HG03064 (cell line): ENCODE results near the gene SLC25A34.

ENCODE experiments used
- ATAC-seq: cut with Tn5 transposase; IDR thresholded peaks from one replicate; pipeline ENCODE4 v1.9.1; 2021; ENCODE audit warnings: low read depth; ENCODE audit not compliant: unreplicated experiment

Gene SLC25A34

DNA sequence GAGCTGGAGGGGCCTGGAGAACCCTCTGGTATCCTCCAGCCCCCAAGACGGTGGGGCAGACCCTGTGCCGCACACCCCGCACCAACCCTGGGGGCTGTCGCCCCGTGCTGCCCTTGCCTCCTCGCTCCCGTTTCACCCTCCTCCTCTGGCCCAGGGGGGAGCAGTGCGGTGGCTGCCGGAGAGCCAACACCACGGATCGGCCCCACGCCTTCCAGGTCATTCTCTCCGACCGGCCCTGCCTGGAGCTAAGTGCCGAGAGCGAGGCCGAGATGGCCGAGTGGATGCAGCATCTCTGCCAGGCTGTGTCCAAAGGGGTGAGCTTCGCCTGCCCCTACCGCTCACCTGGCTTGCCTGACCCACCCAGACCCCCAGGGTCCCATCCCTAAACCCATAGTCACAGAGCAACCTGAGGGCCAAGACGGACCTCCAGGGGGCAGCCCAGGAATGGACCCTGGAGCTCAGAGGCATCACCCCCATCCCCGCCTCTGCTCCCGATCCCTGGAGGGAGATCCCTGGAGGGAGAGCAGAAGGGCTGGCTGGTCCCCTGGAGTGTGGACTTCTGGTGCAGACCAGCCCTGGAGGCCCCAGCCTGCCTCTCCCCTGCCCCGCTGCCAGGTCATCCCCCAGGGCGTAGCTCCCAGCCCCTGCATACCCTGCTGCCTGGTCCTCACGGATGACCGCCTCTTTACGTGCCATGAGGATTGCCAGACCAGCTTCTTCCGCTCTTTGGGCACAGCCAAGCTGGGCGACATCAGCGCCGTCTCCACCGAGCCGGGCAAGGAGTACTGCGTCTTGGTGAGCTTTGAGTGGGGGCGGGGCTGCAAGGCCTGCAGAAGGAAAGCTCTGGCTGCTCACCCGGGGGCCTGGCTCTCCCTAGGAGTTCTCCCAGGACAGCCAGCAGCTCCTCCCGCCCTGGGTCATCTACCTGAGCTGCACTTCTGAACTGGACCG lies 4.0 kb upstream of the SLC25A34 start:
- no peak for ATAC-seq

DNA sequence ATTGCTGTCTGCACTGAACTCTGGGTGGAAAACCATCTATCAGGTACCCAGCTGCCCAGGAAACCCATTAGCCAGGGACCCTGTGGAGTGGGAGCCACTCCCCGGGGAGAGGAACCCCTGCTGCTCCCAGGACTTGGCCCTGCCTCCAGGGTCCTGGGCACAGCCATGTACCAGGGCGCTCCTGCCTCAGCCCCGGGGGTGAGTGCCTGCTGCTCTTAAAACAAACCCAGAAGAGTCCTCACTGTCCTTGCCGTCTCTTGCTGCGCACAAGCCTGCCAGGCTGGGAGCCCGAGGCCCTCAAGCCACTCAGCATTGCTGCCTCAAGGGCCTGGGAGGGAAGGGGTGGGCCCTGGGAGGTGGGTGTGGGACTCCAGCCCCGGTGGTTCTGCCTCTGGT lies 3.4 kb upstream of the SLC25A34 start:
- no peak for ATAC-seq

DNA sequence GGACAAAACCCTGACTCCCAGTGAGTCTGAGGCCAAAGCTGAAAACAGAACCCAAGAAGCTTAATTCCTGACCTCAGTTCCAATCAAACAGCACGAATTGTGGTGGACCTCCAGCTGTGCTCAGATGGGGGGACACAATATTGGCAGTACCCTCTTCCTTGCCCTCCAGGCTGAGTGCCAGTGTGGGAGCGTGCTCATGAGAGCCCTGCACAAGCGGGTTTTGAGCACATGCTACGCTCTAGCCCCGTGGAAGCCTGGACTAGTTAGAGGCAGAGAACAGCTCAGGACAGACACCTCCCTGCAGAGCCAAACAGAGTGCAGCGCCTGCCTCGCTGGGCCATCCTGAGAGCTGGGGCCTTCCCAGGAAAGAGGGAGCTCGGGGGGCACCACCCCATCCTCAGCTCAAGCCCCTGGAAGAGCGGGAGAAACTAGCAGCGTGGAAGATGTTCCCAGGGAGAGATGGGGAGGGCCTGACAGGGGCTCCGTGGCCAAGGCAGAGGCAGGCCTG lies 2.8 kb upstream of the SLC25A34 start:
- no peak for ATAC-seq

DNA sequence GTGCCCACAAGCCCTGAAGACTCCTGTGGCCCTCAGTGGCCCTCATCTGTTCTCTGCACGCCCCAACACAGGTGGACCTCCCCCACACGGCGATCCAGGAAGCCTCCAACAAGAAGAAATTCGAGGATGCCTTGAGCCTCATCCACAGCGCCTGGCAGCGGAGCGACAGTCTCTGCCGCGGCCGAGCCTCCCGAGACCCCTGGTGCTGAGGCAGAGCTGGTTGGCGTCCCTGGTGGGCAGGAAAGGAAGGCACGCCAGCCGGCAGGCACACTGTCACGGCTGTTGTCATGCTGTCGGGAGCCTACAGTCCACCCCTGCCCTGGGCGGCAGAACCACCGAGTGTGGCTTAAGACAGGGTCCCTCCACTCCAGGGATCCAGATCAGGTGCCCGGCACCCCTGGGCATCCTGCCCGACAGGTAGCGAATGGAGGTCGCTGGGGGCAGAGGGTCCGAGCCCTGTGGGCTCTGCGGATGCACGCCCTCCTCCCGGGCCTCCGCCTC lies 2.3 kb upstream of the SLC25A34 start:
- ATAC-seq = no peak

DNA sequence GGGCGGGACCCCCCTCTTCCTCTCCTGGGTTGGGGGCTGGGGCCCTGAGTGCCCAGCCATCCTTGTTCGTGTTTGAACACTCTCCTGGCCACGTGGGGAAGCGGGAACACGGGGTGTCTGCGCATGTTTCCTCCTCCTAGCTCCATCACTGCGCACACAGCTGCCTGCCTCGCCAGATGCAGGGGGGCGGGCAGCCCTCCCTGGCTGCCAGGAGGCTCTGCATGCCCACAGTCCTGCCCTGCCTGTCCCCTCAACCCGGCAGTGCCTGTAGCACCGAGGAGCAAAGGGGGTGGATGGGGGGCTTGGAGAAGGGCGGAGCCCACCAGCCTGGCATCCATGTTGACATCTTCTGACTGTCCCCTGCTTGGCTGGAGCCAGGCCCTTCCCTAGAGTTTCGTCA lies 1.8 kb upstream of the SLC25A34 start:
- no peak for ATAC-seq

DNA sequence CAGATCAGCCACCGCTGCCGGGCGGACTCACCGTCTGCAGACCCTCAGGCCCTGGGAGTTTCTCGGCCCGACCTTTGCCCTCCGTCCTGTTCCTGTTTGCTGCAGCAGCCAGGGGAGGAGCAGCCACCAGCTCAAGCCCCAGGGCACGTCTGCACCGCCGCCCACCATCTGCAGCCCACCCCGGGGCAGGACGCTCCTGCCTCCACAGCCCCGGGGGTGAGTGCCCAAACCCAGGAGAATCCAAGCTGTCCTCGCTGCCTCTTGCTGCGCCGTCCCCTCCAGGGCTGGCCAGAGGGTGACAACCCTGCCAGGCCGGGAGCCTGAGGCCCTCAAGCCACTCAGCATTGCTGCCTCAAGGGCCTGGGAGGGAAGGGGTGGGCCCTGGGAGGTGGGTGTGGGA lies 1.2 kb upstream of the SLC25A34 start:
- ATAC-seq = no peak

DNA sequence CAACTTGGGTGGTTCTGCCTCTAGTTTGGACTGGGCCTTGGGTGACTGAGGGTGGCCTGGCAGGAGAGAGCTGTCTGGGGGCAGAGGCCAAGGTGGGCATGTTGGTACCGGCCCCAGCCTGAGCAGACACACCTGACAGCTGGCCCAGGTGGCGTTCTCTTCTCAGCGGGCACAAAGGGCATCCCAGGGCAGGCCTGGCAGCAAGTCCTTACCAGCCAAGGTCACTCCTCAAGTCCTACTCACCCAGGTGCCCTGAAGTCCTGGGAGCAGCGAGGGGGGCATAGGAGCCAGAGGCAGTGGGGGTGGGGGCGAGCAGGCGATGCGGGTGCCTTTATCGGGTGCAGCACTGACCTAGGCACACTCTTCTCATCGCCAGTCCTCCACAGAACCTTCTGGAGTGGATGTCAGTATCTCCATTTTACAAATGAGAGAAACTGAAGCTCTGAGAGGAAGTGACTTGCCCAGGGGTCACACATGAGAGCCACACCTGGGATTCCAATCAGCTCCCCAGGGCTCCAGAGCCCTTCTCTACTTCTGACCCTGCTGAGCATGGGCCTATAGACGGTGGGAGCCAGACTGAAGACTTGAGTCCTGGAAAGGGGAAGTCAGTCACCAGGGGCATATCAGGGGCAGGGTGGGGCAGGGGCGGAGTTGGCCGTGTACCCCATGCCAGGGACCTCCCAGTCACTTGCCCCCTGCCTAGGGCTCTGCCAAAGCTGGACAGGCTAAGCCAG lies 587 bp upstream of the SLC25A34 start:
- ATAC-seq = no peak

DNA sequence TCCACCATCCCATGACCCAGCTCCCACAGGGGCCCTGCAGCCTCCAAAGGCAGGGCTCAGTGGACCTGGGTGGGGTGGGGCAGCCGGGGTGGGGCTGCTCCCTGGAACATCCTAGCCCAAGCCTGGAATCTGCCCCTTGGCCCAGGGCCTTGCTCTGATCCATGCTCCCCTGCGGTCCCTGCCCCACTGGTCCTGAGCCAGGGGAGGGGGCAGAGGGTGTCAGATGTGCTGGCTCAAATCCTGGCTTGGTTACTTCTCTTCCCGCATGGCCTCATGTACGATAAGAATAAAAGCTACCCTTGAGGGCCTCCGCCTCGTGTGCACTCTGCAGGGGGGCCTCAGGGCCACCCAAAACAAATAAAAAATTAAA lies 819 bp downstream of the SLC25A34 start:
- no peak for ATAC-seq

DNA sequence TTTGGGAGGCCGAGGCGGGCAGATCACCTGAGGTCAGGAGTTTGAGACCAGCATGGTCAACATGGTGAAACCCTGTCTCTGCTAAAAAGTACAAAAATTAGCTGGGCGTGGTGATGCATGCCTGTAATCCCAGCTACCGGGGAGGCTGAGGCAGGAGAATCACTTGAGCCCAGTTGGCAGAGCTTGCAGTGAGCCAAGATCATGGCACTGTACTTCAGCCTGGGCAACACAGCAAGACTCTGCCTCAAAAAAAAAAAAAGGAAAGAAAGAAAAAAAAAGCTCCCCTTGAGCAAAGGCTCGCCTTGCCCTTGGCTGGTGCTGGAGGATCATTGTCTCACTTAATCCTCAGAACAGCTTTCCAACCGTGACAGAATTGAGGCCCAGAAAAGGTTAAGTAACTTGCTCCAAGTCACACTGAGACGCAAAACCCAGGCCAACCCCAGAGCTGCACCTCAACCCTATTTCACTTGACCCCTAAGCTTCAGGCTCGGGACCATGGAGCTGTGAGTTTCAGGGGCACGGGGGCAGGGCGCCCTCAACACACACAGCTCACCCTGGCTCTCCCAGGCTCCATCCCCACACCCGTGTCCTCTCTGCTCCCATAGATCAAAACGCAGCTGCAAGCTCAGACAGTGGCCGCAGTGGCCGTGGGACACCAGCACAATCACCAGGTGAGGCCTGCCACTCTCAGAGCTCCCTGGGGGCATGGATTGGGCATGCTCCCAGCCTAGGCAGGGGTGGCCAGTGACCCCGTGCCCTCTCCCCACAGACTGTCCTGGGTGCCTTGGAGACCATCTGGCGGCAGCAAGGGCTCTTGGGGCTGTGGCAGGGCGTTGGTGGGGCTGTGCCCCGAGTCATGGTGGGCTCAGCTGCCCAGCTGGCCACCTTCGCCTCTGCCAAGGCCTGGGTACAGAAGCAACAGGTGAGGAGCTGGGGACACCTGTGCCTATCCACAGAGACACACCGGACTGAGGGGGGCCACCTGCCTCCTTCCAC lies 1.6 kb downstream of the SLC25A34 start:
- ATAC-seq = no peak

DNA sequence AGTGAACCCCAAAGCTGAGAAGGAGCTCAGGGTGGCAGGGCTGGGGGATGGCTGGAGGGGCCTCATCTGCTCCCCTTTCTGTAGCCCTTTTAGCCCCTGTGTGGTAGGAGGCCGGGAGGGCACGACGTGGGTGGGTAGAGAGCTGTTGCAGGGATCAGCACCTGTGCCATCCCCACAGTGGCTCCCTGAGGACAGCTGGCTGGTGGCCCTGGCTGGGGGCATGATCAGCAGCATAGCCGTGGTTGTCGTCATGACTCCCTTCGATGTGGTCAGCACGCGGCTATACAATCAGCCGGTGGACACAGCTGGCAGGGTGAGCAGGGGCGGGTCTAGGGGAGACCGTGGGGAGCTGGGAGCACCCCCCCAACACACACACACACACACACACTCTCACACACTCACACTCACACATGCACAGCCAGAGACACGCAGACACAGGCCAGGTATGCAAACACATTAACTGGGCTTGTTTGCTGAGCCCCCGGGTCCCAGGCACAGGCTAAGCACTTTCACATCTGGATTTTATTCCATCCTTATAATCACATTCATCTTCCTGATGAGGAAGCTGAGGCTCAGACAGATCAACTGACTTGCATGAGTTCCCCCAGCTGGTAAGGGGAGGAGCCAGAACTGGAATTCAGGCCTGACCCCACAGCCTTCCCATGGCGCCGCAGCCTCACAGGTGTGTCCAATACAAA lies 2.5 kb downstream of the SLC25A34 start:
- ATAC-seq = no peak

DNA sequence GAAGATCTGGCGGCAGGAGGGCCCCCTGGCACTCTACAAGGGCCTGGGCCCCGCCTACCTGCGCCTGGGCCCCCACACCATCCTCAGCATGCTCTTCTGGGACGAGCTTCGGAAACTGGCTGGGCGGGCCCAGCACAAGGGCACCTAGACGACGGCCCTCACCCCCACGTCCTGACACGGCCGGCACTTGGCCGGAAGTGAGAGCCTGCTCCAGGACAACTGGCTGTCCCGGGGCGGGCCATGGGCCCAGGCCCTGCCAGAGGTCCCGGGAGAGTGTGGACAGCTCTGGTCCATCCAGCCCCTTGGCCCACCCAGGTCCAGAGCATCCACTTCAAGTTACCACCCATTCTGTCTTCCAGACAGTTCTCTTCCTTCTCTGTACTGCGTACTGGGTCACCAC lies 3.2 kb downstream of the SLC25A34 start:
- no peak for ATAC-seq

DNA sequence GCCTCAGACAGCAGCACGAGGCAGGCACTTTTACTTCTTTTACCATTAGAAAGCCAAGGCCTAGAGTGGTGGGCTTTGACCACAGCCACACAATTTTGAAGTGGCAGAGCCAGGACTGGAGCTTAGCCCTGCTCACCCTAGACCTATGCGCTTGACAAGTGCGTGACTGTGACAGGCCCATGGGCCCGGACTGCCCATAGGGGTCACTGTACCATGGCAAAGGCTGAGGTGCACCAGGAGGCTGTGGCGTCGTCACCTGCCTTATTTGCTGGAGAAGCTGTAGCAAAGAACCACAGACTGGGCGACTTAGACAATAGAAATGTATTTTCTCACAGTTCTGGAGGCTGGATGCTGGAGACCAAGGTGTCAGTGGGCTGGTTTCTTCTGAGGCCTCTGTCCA lies 3.7 kb downstream of the SLC25A34 start:
- no peak for ATAC-seq

DNA sequence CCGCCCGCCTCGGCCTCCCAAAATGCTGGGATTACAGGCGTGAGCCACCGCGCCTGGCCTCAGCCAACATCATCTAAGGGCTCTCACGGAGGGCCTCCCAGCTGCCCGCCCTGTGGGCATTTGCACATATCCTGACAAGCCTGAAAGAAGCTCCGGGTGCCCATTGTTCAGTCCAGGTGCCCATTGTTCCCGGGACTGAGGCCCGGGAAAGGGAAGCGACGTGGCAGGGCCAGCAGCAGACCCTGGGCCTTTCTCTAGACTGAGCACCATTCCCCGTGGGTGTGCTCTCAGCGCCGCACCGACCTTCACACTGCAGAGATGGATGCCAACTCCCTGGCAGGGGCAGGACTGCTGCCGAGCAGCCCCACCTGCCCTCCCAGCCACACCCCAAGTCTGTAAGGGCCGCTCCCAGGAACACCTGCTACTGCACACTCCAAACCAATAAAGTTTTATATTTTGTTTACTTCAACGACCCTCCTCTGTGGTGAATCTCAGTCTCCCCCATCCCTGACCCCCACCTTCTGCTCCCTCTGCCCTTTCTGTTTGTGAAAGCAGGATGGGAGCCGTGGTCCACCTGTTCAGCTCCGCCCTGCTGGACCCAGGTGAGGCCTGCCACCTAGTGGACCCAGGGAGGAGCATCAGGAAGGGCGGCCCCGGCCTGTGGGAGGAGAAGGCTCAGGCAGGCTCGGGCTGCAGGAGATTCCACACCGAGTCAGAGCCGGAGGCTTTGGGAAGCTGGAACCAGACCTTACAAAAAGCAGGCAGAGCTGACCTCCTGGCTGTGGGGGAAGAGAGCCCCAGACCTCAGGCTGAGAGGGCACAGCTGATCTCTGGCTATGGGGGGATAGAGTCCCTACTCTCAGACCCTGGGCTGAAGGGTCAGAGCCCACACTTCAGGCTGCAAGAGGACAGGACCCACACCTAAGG lies 5.1 kb downstream of the SLC25A34 start:
- no peak for ATAC-seq

DNA sequence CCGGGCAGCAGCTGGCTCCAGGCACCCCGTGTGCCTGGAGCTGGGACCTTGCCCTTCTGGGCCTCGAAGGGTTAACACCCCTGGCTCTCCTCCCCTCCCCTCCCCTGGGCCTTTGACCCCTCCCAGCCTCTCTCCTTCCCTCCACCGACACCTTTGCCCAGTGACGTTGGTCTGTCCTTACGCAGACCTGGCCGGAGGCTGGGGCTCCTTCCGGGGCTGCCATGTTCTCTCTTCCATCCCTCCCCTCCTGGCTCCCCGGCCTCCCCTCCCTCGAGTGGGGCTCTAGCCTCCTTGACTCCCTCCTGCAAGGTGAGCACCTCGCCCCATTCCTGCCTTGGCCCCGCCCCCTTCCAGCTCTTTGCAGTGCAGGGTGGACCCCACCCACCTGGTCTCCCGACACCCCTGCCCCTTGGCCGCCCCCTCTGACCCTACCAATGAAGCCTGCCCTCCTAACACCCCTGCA lies 6.3 kb downstream of the SLC25A34 start, which contains the start of gene TMEM82:
Gene TMEM82 (plus strand): TSS at position 161 of the 463 bp plus-strand sequence. CDS start 61 bp downstream, at position 222.
- no peak for ATAC-seq

DNA sequence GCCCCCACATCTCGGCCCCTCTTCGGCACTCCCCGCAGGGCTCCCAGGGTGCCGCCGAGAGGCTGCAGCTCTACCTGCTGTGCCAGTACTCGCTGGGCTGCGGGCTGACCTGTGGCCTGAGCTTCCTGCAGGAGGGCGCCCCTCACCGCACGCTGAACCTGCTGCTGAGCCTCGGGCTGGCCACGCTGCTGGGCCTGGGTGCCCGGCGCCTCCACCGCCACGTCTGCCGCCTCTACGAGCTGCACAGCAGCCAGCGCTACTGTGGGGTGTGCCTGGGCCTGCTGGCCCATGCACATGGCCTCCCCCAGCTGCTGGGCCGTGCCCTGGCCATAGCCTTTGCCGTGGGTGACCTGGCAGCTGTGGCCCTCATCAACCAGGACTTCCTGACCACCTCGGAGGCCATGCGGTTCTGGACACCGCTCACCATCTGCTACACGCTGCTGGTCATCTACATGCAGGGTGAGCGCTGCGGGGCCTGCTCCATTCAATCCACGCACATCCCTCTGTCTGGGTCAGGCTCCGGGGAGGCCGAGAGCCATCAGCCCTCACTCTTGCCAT lies 8.1 kb downstream of the SLC25A34 start:
- no peak for ATAC-seq

DNA sequence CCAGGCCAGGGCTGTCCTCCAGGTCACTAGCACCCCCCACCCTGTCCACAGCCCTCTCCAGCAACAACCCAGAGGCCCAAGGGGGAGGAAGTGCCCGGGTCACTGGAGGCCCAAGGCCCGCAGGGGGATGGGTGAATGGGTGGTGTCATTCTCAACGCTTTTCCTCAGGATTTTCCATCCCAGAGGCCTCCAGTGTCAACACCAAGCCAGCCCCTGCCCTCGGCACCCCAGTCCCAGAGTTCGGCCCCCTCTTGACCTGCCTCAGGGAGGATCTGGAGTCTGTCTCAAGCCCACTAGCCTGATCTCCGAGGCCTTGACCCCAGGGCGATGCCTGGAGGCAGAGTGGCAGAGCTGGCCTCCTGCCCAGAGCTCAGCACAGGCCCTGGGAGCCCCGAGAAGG lies 11.3 kb downstream of the SLC25A34 start:
- ATAC-seq = no peak

DNA sequence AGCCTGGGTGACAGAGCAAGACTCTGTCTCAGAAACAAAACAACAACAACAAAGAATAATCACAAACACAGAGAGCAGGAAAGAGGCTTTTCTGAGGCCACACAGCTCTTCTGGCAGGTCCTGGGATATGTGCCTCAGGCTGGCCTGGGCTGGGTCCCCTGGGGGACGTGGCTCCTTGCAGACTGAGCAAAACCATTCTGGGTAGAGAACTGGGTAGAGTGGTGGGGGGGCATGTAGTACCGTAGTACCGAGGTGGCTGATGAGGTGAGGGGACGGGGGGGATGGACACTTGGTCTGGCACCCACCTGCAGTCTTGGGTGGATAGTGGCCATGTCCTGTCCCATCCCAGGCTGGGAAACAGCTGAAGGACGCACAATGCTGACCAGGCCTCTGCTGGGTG lies 12.2 kb downstream of the SLC25A34 start:
- ATAC-seq = no peak
